Panc1 (cell line): ENCODE data around the gene ITSN2. TPM values are rescaled to one million over a fixed set of nuclear protein-coding genes. Genes with fewer than 3 reads are reported as not detected.

Source experiments
- ATAC-seq: fragments of 200-7000 bp; cut with Tn5 transposase; 2 replicates; pipeline ENCODE4 v1.9.1; 2020; ENCODE audit warnings: mild to moderate bottlenecking, moderate library complexity
- BruUV-seq: library from RNA; stranded (reverse); fragments of 400-500 nt; replicated peaks from 2 replicates; lab custom pipeline; 2021; lab: Mats Ljungman, UMichigan
- CTCF ChIA-PET: fragments of 300-600 bp; sonication (Branson Sonifier 250); formaldehyde crosslinking; loops from one replicate; lab custom pipeline; 2022; ENCODE audit warnings: antibody characterized with exemption; lab: Charles Lee
- POLR2A ChIA-PET: fragments of 300-600 bp; sonication (Branson Sonifier 250); formaldehyde crosslinking; loops from one replicate; lab custom pipeline; 2022; ENCODE audit warnings: antibody characterized with exemption; lab: Charles Lee
- DNase-seq: peaks from one replicate; pipeline ENCODE4 v3.0.0-alpha.2; 2010; ENCODE audit warnings: low read depth, low spot score
- H3K27ac ChIP-seq: 2 replicates; pipeline ENCODE4 v1.5.1; 2011; ENCODE audit warnings: mild to moderate bottlenecking, low read length, inconsistent platforms
- H3K27me3 ChIP-seq: fragments of 200-500 bp; sonication (Bioruptor generic); 2 replicates; pipeline ENCODE4 v1.6.0; 2014; ENCODE audit warnings: low read length, inconsistent platforms; ENCODE audit not compliant: control insufficient read depth, insufficient read depth
- H3K36me3 ChIP-seq: fragments of 200-500 bp; sonication (Bioruptor generic); 2 replicates; pipeline ENCODE4 v1.5.1; 2014; ENCODE audit warnings: inconsistent platforms, mild to moderate bottlenecking, low read length, moderate library complexity; ENCODE audit not compliant: control insufficient read depth, insufficient read depth
- H3K4me1 ChIP-seq: 2 replicates; pipeline ENCODE4 v1.5.1; 2011; ENCODE audit warnings: inconsistent platforms, mild to moderate bottlenecking, low read length, moderate library complexity; ENCODE audit not compliant: control insufficient read depth, insufficient read depth
- H3K4me3 ChIP-seq, 2 experiments: 2 replicates each; pipeline ENCODE4 v1.5.1; 2011 to 2012; ENCODE audit warnings: low read depth in 2 of 2, low read length in 2 of 2, mild to moderate bottlenecking in 2 of 2, inconsistent platforms in 1 of 2, moderate library complexity in 1 of 2
- H3K9me3 ChIP-seq: fragments of 200-500 bp; sonication (Bioruptor generic); 2 replicates; pipeline ENCODE4 v1.5.1; 2014; ENCODE audit warnings: low read depth, mild to moderate bottlenecking, inconsistent platforms, low read length, moderate library complexity; ENCODE audit not compliant: control insufficient read depth, insufficient read depth
- CTCF ChIP-seq: fragments of 450-650 bp; IDR thresholded peaks from 2 replicates; pipeline ENCODE4 v1.5.1; 2017; ENCODE audit warnings: mild to moderate bottlenecking
- POLR2AphosphoS5 ChIP-seq: IDR thresholded peaks from 2 replicates; pipeline ENCODE4 v1.6.1; 2012; ENCODE audit warnings: mild to moderate bottlenecking, low read depth, low read length, moderate library complexity
- REST ChIP-seq, 2 experiments: IDR thresholded peaks; 2 replicates each; pipeline ENCODE4 v1.6.1; 2011 to 2012; ENCODE audit warnings: low read depth in 2 of 2, control low read depth in 1 of 2, low read length in 1 of 2, mild to moderate bottlenecking in 1 of 2, moderate library complexity in 1 of 2; ENCODE audit not compliant: insufficient read depth in 1 of 2
- SIN3A ChIP-seq: IDR thresholded peaks from 2 replicates; pipeline ENCODE4 v1.6.1; 2012; ENCODE audit warnings: low read depth, mild to moderate bottlenecking, low read length, moderate library complexity, borderline replicate concordance; ENCODE audit not compliant: insufficient read depth
- TCF7L2 ChIP-seq: IDR thresholded peaks from 2 replicates; pipeline ENCODE4 v1.6.1; 2011; ENCODE audit warnings: mild to moderate bottlenecking, low read depth, low read length, inconsistent platforms
- in situ Hi-C: cut with HindIII; loops from 2 replicates; pipeline ENCODE4 v1.10.0; 2016; ENCODE audit warnings: low sequenced_read_pairs, low pct_unique_long_range_greater_than_20kb
- intact Hi-C: fragments of 100-400 bp; cut with micrococcal nuclease; formaldehyde crosslinking; loops from one replicate; pipeline ENCODE4 v1.10.0; 2022; ENCODE audit not compliant: unreplicated experiment
- total RNA-seq: library from RNA; stranded (reverse); gene quantifications from one replicate; pipeline ENCODE4 v1.2.1, GENCODE V29; 2021; ENCODE audit not compliant: unreplicated experiment

The ITSN2 gene
- total RNA-seq, 1 experiment from 2014 or later: 57.7 TPM

- H3K9me3 ChIP-seq: no peaks in the 10 kb centered on the region
- in situ Hi-C loops: no loop called here
- ChIA-PET CTCF (no interaction called here), POLR2A (no interaction called here)
- no peak overlapping the region for H3K27ac ChIP-seq
- no peaks in the 10 kb centered on the region for H3K27me3 ChIP-seq
- DNase-seq (no peak), ATAC-seq (no peak)
- intact Hi-C loops: no loop called here
- TF ChIP-seq TCF7L2 (no peak), CTCF (no peak), REST (IDR thresholded peaks at IDR 0.05; ENCODE audit: insufficient read depth in 1 of 2, low read depth in 2 of 2, low read length in 1 of 2) (no peak), SIN3A (no peak), POLR2AphosphoS5 (no peak)
- H3K36me3 ChIP-seq: no peaks in the 10 kb centered on the region; the same call in 1 of the 2 replicates
- no peak overlapping the region for H3K4me3 ChIP-seq
- no TSS peak for BruUV-seq
- no peaks in the 10 kb centered on the region for H3K4me1 ChIP-seq
These were observed 155.2 kb downstream of the ITSN2 start for GRCh38 chr2:24205131-24205530.

- DNase-seq (no peak), ATAC-seq (no peak)
- in situ Hi-C loops: no loop called here
- ChIA-PET POLR2A (no interaction called here), CTCF (no interaction called here)
- no peak overlapping the region for H3K4me3 ChIP-seq
- H3K27me3 ChIP-seq: no peaks in the 10 kb centered on the region
- no peak for TF ChIP-seq TCF7L2
- TF ChIP-seq SIN3A: no peak
- TF ChIP-seq CTCF: no peak
- no peak for TF ChIP-seq REST (IDR thresholded peaks at IDR 0.05; ENCODE audit: insufficient read depth in 1 of 2, low read depth in 2 of 2, low read length in 1 of 2)
- TF ChIP-seq POLR2AphosphoS5: no peak
- no peaks in the 10 kb centered on the region for H3K4me1 ChIP-seq
- no peaks in the 10 kb centered on the region; the same call in 1 of the 2 replicates for H3K36me3 ChIP-seq
- no peak overlapping the region for H3K27ac ChIP-seq
- intact Hi-C loops: no loop called here
- H3K9me3 ChIP-seq: no peaks in the 10 kb centered on the region
- no TSS peak for BruUV-seq
These were observed 155.8 kb downstream of the ITSN2 start for GRCh38 chr2:24204505-24204904.
